HepG2 (cell line): ENCODE measurements around the gene LSM2. TPM values are rescaled to one million over a fixed set of nuclear protein-coding genes. Genes with fewer than 3 reads are reported as not detected.
A peak's percentile ranks its signal among the peaks of the same experiment; 100 is the strongest.

Source experiments
- DMAP1 ChIP-seq: IDR thresholded peaks from 2 replicates; pipeline ENCODE4 v1.6.1; 2016
- GABPB1 ChIP-seq: IDR thresholded peaks from 2 replicates; pipeline ENCODE4 v1.6.1; 2016; ENCODE audit warnings: mild to moderate bottlenecking, missing genetic modification reagents, moderate library complexity, missing compliant biosample characterization
- PITX1 ChIP-seq: sonication (generic); formaldehyde crosslinking; IDR thresholded peaks from 2 replicates; pipeline ENCODE4 v1.5.1; 2020; ENCODE audit warnings: mild to moderate bottlenecking, missing genetic modification reagents
- SP1 ChIP-seq, 2 experiments: fragments of 450-650 bp in 1 of 2; sonication (generic) in 1 of 2; formaldehyde crosslinking in 1 of 2; IDR thresholded peaks; 2 replicates each; pipeline versions ENCODE4 v1.4.0 to v1.6.1; 2016 to 2020; ENCODE audit warnings: missing genetic modification reagents in 1 of 2
- SP4 ChIP-seq: sonication (generic); formaldehyde crosslinking; IDR thresholded peaks from 2 replicates; pipeline ENCODE4 v1.8.1; 2023; ENCODE audit warnings: mild to moderate bottlenecking, missing genetic modification reagents
- SSRP1 ChIP-seq: IDR thresholded peaks from 2 replicates; pipeline ENCODE4 v1.6.1; 2016; ENCODE audit warnings: control low read depth
- TCF7L2 ChIP-seq: IDR thresholded peaks from 2 replicates; pipeline ENCODE4 v1.6.1; 2011; ENCODE audit warnings: mild to moderate bottlenecking, low read depth, low read length, moderate library complexity
- ZIK1 ChIP-seq: sonication (generic); formaldehyde crosslinking; IDR thresholded peaks from 2 replicates; pipeline ENCODE4 v1.5.0; 2020; ENCODE audit warnings: mild to moderate bottlenecking, low read depth, missing genetic modification reagents, borderline replicate concordance
- polyA plus RNA-seq, 8 experiments: library from polyadenylated mRNA; depleted of rRNA in 3 of 8; stranded (reverse) in 7 of 8; unstranded in 1 of 8; fragments of >200 nt; fragmentation: Illumina TruSeq in 4 of 8; extraction: Trizol in 4 of 8; gene quantifications; 2 replicates each; pipeline versions ENCODE4 v1.2.1 to v1.2.3, GENCODE V29; 2011 to 2016; ENCODE audit warnings: low read depth in 4 of 8, missing spikeins in 1 of 8, mixed read lengths in 1 of 8; ENCODE audit not compliant: insufficient read depth in 1 of 8
- total RNA-seq, 5 experiments: library from RNA; depleted of rRNA; stranded (reverse); fragments of >200 nt; fragmentation: Illumina TruSeq; extraction: Trizol; gene quantifications; 2 replicates each; pipeline ENCODE4 v1.2.3, GENCODE V29; 2016; ENCODE audit warnings: low read depth in 1 of 5
- TF ChIP-seq, protein P1 (sequence below): IDR thresholded peaks from 2 replicates; pipeline ENCODE4 v1.6.1; 2016; ENCODE audit warnings: low read depth, borderline replicate concordance
- TF ChIP-seq, protein P2 (sequence below): fragments of 450-650 bp; IDR thresholded peaks from 2 replicates; pipeline ENCODE4 v1.6.1; 2017
- TF ChIP-seq, protein P3 (sequence below): sonication (generic); formaldehyde crosslinking; IDR thresholded peaks from 2 replicates; pipeline ENCODE4 v1.9.0; 2022; ENCODE audit warnings: low read depth, missing genetic modification reagents

The LSM2 gene
- total and polyA plus RNA-seq, 2 of the 13 experiments (the other 11 are each of a cell fraction or from before 2014, with no cell fraction given), result 69.4 to 90.5 TPM

DNA sequence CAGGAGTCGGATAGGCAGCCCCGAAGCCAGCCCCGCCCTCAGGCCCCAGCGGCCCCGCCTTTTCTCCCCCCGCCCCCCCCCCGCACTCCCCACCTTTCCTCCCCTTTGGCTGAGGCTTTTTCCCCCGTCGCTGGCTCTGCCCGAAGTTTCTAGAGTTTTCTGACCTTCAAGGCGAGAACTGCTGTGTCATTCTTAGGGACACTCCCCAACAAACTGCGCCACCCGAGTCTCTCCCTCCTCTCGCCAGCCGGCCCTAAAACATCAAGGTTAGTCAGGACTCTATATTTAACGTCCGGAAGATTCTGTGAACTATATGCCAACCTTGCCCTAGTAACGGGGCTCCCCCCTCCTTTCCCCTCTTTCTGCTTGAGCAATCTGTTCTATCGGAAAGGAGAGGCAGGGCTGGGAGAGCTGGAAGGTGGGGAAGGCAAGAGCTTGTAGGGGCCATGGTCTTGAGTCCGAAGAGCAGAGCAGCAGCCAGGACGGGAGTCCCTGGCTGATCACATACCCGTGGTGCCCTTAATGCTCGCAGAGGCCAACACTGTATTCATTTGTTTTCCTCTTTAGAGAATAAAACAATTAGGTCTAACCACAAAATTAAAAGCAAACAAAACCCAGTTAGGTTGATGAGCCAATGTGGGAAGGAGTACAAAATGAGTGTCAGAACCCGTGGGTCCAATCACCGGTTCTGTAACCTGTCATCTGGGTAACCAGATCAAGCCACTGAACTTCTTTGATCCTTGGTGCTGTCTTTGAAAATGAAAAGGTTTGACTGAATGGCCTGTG, 15.5 kb upstream of the LSM2 start (continued):
- TF ChIP-seq, protein P1, sequence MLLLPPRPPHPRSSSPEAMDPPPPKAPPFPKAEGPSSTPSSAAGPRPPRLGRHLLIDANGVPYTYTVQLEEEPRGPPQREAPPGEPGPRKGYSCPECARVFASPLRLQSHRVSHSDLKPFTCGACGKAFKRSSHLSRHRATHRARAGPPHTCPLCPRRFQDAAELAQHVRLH, result no peak
- peak; percentile 10; the same call in 1 of the 2 replicates for TF ChIP-seq GABPB1
- no peak for TF ChIP-seq TCF7L2
- TF ChIP-seq PITX1, result no peak
- no peak for TF ChIP-seq ZIK1
- TF ChIP-seq SP1 (IDR thresholded peaks at IDR 0.05), result no peak
- TF ChIP-seq SP1 (CRISPR knock-in tag; IDR thresholded peaks at IDR 0.05), result no peak
- no peak; the same call in 1 of the 2 replicates for TF ChIP-seq SSRP1 (CRISPR knock-in tag)
- TF ChIP-seq, protein P2, sequence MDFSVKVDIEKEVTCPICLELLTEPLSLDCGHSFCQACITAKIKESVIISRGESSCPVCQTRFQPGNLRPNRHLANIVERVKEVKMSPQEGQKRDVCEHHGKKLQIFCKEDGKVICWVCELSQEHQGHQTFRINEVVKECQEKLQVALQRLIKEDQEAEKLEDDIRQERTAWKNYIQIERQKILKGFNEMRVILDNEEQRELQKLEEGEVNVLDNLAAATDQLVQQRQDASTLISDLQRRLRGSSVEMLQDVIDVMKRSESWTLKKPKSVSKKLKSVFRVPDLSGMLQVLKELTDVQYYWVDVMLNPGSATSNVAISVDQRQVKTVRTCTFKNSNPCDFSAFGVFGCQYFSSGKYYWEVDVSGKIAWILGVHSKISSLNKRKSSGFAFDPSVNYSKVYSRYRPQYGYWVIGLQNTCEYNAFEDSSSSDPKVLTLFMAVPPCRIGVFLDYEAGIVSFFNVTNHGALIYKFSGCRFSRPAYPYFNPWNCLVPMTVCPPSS, result no peak
- 0 out of 2 replicates have a peak, but pooled peaks have one; percentile 49 for TF ChIP-seq DMAP1 (CRISPR knock-in tag)
- TF ChIP-seq, protein P3, sequence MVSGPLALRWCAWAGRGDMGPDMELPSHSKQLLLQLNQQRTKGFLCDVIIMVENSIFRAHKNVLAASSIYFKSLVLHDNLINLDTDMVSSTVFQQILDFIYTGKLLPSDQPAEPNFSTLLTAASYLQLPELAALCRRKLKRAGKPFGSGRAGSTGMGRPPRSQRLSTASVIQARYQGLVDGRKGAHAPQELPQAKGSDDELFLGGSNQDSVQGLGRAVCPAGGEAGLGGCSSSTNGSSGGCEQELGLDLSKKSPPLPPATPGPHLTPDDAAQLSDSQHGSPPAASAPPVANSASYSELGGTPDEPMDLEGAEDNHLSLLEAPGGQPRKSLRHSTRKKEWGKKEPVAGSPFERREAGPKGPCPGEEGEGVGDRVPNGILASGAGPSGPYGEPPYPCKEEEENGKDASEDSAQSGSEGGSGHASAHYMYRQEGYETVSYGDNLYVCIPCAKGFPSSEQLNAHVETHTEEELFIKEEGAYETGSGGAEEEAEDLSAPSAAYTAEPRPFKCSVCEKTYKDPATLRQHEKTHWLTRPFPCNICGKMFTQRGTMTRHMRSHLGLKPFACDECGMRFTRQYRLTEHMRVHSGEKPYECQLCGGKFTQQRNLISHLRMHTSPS (CRISPR knock-in tag), result peak; percentile 75
- TF ChIP-seq SP4 (CRISPR knock-in tag), result no peak; the same call in 1 of the 2 replicates
- TF ChIP-seq, all 625 proteins: peak for 120
